Mesodermal cell (in vitro differentiated cells): Measurements from ENCODE around the gene ANKH.

Experiments used
- H3K27ac ChIP-seq: 2 replicates; pipeline ENCODE4 v1.7.0; 2013; ENCODE audit warnings: mild to moderate bottlenecking, low read depth, low read length, moderate library complexity; ENCODE audit not compliant: severe bottlenecking
- H3K36me3 ChIP-seq: 2 replicates; pipeline ENCODE4 v1.7.1; 2013; ENCODE audit warnings: mild to moderate bottlenecking, low read length, moderate library complexity; ENCODE audit not compliant: control insufficient read depth, insufficient read depth
- H3K4me1 ChIP-seq: one replicate; pipeline ENCODE4 v1.7.1; 2013; ENCODE audit warnings: mild to moderate bottlenecking, low read length; ENCODE audit not compliant: insufficient read depth, control insufficient read depth, poor library complexity, severe bottlenecking
- H3K4me3 ChIP-seq: 2 replicates; pipeline ENCODE4 v1.7.0; 2013; ENCODE audit warnings: low read length, control low read depth, mild to moderate bottlenecking; ENCODE audit not compliant: insufficient read depth, poor library complexity, severe bottlenecking; ENCODE audit errors: extremely low read depth
- H3K9me3 ChIP-seq: 2 replicates; pipeline ENCODE4 v1.7.1; 2013; ENCODE audit warnings: mild to moderate bottlenecking, low read length, moderate library complexity; ENCODE audit not compliant: control insufficient read depth
- WGBS, 2 experiments: methylation state at CpG; one replicate each; pipeline ENCODE4 v1.1.5; 2013; ENCODE audit warnings: missing lambda C conversion rate in 2 of 2; ENCODE audit not compliant: insufficient coverage in 2 of 2; 5-methylcytosine and 5-hydroxymethylcytosine counted together

The ANKH gene

DNA sequence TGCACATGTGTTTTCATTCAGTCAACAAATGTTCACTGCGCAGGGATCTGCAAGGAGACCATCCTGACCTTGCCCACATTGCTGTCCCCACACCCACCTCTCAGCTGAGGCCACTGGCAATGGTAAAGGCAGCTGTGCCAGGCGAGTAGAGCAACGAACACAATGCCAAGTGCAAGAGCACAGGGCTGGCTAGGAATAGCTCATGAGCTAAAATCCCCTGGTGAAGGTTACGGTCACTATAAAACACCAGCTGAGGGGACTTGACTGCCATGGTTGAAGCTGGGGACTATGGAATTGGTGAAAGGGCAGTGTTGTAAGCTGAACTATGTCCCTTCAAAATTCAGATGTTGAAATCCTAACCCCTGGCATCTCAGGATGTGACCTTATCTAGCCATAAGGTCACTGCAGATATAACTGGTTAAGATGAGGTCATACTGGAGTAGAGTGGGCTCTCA is 111.0 kb downstream of the ANKH start:
- H3K27ac ChIP-seq, result no peak overlapping the region
- H3K4me3 ChIP-seq, result no peak overlapping the region
- no peaks in the 10 kb centered on the region for H3K36me3 ChIP-seq
- H3K9me3 ChIP-seq, result no peaks in the 10 kb centered on the region
- no peaks in the 10 kb centered on the region for H3K4me1 ChIP-seq
- WGBS, 2 experiments, result 94 to 95% methylated on average over 2 to 4 of the region's 4 CpGs

DNA sequence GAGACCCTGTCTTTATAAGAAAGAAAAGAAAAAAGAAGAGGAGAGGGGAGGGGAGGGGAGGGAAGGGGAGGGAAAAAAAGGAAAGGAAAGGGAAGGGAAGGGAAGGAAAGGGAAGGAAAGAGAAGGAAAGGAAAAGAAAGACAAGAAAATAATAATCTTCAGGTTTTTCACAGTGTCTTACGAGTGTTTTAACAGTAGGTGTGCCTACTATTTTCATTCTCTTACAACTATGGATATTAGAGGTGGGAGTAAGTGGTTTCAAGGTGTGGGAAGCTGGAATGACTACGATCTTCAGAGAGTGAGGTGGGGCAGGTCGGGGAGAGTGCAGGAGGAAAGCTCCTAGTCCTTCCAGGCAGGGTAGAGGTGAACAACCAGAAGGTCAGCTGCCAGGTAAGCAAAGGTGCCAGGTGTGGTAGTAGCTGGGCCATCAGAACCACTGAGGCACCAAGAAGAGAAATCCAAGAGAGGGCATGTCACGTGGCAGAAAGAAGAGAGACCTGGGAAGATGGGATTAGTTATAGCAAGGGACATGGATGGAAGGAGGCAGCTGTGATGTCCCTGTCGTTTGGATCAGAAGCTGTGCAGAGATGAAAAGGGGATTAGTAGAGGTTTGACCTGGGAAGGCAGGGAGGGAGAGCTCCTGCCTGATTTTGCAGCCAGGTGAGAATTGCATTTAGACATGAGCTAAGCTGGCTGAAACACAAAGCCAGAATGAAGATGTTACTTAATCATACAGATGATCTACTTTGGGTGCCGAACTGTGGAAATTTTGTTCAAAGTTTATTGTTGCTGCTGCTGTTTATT is 111.6 kb downstream of the ANKH start:
- no peaks in the 10 kb centered on the region for H3K4me1 ChIP-seq
- no peak overlapping the region for H3K27ac ChIP-seq
- no peaks in the 10 kb centered on the region for H3K36me3 ChIP-seq
- no peaks in the 10 kb centered on the region for H3K9me3 ChIP-seq
- 83 to 85% methylated on average over 4 to 5 of the region's 6 CpGs for WGBS, 2 experiments
- no peak overlapping the region for H3K4me3 ChIP-seq

DNA sequence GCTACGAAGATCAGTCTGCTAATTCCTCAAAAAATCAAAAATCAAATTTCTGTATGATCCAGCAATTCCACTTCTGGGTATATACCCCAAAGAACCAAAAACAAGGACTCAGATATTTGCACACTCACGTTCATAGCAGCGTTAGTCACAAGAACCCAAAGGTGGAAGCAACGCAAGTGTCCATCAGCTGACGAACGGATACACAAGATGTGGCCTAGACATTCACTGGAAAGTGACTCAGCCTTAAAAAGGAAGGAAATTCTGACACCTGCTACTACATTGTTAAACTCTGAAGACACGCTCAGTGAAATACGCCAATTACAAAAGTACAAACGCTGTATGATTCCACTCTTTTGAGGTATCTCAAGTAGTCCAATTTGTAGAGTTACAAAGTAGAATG is 113.7 kb downstream of the ANKH start:
- no peaks in the 10 kb centered on the region for H3K36me3 ChIP-seq
- 93 to 99% methylated on average over 8 to 9 of the region's 9 CpGs for WGBS, 2 experiments
- no peak overlapping the region for H3K27ac ChIP-seq
- H3K9me3 ChIP-seq, result no peaks in the 10 kb centered on the region
- no peak overlapping the region for H3K4me3 ChIP-seq
- peaks cover 3% of the 10 kb centered on the region for H3K4me1 ChIP-seq

DNA sequence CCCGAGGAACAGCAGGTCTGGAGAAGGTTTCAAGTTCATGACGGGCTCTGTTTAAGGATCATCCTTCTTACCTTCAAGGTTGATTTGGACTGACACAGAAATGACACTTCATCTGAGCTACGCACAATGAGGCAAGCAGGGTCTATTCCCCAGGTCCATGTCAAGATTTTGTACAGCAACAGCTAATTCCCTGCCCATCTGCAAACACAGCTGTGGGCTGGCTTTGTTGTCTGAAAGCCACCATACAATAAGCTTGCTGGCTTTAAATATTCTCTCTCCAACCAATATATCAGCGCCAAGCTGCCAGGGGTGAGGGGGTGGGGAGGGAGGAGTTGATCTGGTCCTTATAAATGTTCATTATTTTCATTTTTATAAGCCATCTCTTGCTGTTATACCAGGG is 115.1 kb downstream of the ANKH start:
- no peaks in the 10 kb centered on the region for H3K9me3 ChIP-seq
- peaks cover 3% of the 10 kb centered on the region for H3K4me1 ChIP-seq
- no peak overlapping the region for H3K27ac ChIP-seq
- no peaks in the 10 kb centered on the region for H3K36me3 ChIP-seq
- 90 to 96% methylated on average over 2 to 3 of the region's 4 CpGs for WGBS, 2 experiments
- H3K4me3 ChIP-seq, result no peak overlapping the region

- Histone ChIP-seq H3K4me1 (peaks cover 3% of the 10 kb centered on the region), H3K9me3 (no peaks in the 10 kb centered on the region), H3K4me3 (no peak overlapping the region), H3K27ac (no peak overlapping the region), H3K36me3 (no peaks in the 10 kb centered on the region)
- WGBS, 2 experiments, result no CpG with 5 or more reads among the region's 3 CpGs
Observed at GRCh38 chr5:14753947-14754346, 117.6 kb downstream of the ANKH start.

DNA sequence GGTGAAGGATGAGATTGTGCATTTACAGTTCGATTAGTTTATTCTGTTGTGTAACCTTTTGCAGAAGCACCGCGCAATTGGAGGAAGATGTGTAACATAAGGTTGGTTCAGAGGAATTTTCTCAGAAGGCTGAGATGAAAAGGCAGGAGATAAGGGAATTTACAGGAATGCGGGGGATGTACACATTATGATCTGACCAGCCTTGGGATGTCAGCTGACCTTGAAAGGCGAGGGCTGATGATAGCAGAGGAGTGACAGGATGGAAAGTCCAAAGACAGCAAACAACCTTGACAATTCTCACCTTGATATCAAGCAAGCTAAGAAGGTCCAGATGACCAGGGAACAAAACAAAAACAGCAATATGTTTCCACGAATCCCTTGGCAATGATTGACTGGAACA is 118.3 kb downstream of the ANKH start:
- Histone ChIP-seq H3K4me3 (no peak overlapping the region), H3K4me1 (peaks cover 3% of the 10 kb centered on the region), H3K9me3 (no peaks in the 10 kb centered on the region), H3K27ac (no peak overlapping the region), H3K36me3 (no peaks in the 10 kb centered on the region)
- 96 to 99% methylated on average over 5 of the region's 6 CpGs for WGBS, 2 experiments

- peaks cover 3% of the 10 kb centered on the region for H3K4me1 ChIP-seq
- no peak overlapping the region for H3K27ac ChIP-seq
- no peaks in the 10 kb centered on the region for H3K36me3 ChIP-seq
- no peak overlapping the region for H3K4me3 ChIP-seq
- 74 to 78% methylated on average over 5 to 6 of the region's 6 CpGs for WGBS, 2 experiments
- no peaks in the 10 kb centered on the region for H3K9me3 ChIP-seq
Observed at GRCh38 chr5:14752497-14753071, 119.0 kb downstream of the ANKH start.

DNA sequence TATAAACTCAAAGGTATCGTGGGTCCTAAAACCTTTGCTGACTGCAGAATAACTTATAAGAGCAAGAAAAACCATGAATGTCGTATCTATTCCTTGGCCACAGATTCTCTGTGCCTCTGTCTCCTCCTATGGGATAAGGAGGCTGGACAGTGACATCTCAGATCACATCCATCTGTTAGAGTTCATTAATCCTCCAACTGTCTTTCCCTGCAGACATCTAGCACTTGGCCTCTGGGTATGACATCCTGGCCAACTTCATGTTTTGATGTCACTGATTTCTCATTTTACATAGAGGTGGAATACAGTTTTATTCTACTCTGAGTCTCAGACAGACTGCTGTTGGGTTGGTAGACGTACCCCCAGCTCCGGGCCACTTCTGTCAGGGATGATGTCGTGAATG is 120.9 kb downstream of the ANKH start:
- Histone ChIP-seq H3K4me3 (no peak overlapping the region), H3K4me1 (peaks cover 3% of the 10 kb centered on the region), H3K36me3 (no peaks in the 10 kb centered on the region), H3K27ac (no peak overlapping the region), H3K9me3 (no peaks in the 10 kb centered on the region)
- 93% methylated on average over 5 of the region's 5 CpGs for WGBS, 2 experiments

GRCh38 chr5:14749579-14750101 is 121.9 kb downstream of the ANKH start:
- no peaks in the 10 kb centered on the region for H3K36me3 ChIP-seq
- no peaks in the 10 kb centered on the region for H3K9me3 ChIP-seq
- H3K4me3 ChIP-seq, result no peak overlapping the region
- no peak overlapping the region for H3K27ac ChIP-seq
- WGBS, 2 experiments, result 86 to 100% methylated on average over 2 to 3 of the region's 4 CpGs
- H3K4me1 ChIP-seq, result peaks cover 3% of the 10 kb centered on the region

DNA sequence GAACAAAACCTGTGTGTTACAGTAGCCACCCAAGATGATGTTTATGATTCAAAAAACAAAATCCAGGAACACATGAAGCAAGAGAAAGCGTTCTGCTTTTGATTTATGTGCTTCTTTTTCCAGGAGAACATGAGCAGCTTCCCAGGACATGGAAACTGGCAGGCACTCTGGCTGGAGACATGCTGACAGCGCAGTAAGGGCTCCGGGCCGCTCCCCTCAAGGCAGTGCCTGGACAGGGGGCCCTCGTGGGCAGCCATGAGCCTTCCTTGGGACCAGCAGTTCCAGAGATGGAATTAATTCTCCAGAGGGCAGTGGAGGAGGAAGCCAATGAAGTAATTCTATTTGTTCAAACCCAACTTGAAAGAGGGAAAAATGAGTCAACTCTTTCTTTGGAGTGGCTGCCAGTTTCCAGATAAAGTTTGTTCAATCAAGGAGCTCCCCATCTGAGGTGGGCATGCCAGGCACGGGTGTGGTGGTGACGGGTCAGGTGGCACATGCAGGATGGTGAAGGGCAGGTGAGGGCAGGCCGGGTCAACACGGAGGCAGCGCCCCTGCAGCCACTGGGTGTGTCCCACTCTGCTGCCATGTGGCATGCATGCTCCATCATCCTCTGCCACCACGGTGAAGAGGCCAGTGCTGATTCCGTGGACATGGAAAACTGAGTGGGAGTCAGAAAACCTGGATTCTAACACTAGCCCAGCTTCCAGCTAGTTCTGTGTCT is 123.2 kb downstream of the ANKH start:
- Histone ChIP-seq H3K4me1 (peaks cover 1% of the 10 kb centered on the region), H3K36me3 (no peaks in the 10 kb centered on the region), H3K27ac (no peak overlapping the region), H3K4me3 (no peak overlapping the region), H3K9me3 (no peaks in the 10 kb centered on the region)
- 94 to 100% methylated on average over 3 to 11 of the region's 12 CpGs for WGBS, 2 experiments
